Body of pancreas (tissue), 4 donors: ENCODE results near the gene MMP12. TPM values are rescaled to one million over a fixed set of nuclear protein-coding genes. Genes with fewer than 3 reads are reported as not detected.
A peak's percentile ranks its signal among the peaks of the same experiment; 100 is the strongest.
"Not testable (repeated sequence)": the region's sequence is repeated elsewhere in the genome, so short reads cannot be mapped to it uniquely, and the experiment has no call there.

Experiments
- ATAC-seq: fragments of 150-250 bp; one replicate; pipeline ENCODE4 v1.9.1; 2016
- DNase-seq, 4 donors: peaks; one replicate each; pipeline ENCODE4 v3.0.0-alpha.2; 2019
- H3K27ac ChIP-seq, 4 donors: fragments of 200-600 bp; sonication (generic); 1 replicate in 3 of 4; 2 replicates in 1 of 4; pipeline versions ENCODE4 v1.5.1 to v1.6.1; 2016 to 2019; ENCODE audit warnings: mild to moderate bottlenecking in 1 of 4, mixed read lengths in 1 of 4, moderate library complexity in 1 of 4
- H3K27me3 ChIP-seq, 2 donors: fragments of 200-600 bp; sonication (generic); one replicate each; pipeline ENCODE4 v1.6.0; 2016; ENCODE audit warnings: mild to moderate bottlenecking in 1 of 2
- H3K36me3 ChIP-seq, 2 donors: fragments of 200-600 bp; sonication (generic); replicated peaks in 1 of 2; 2 replicates each; pipeline ENCODE4 v1.5.1; 2016; ENCODE audit warnings: low read depth in 2 of 2; ENCODE audit not compliant: insufficient read depth in 1 of 2
- H3K4me1 ChIP-seq: fragments of 200-600 bp; sonication (generic); one replicate; pipeline ENCODE4 v1.6.0; 2016
- H3K4me3 ChIP-seq, 2 donors: fragments of 200-600 bp; sonication (generic); 1 replicate in 1 of 2; 2 replicates in 1 of 2; pipeline ENCODE4 v1.5.1; 2016 to 2019
- H3K9me3 ChIP-seq, 3 donors: fragments of 200-600 bp; sonication (generic); 1 replicate in 2 of 3; 2 replicates in 1 of 3; pipeline ENCODE4 v1.5.1; 2016
- POLR2A ChIP-seq, 3 donors: fragments of 450-650 bp; IDR thresholded peaks; one replicate each; pipeline ENCODE4 v1.6.1; 2016; ENCODE audit warnings: antibody characterized with exemption in 3 of 3, mild to moderate bottlenecking in 2 of 3
- WGBS, 2 donors: methylation state at CpG; one replicate each; pipeline ENCODE4 v1.1.5; 2017; 5-methylcytosine and 5-hydroxymethylcytosine counted together
- intact Hi-C: fragments of 100-400 bp; cut with DNase I; formaldehyde crosslinking; loops from one replicate; pipeline ENCODE4 v1.15.1; 2023
- total RNA-seq, 2 donors: library from RNA; depleted of rRNA; stranded (reverse); fragments of >200 nt; gene quantifications; one replicate each; pipeline ENCODE4 v1.1.0, GENCODE V29; 2016
- TF ChIP-seq, protein P1 (sequence below), 7 experiments: fragments of 450-650 bp in 4 of 7; fragments of 200-600 bp in 3 of 7; sonication (generic) in 3 of 7; IDR thresholded peaks; one replicate each; pipeline ENCODE4 v1.5.1; 2016 to 2019; ENCODE audit warnings: antibody characterized with exemption in 7 of 7

MMP12 gene
- total RNA-seq, 2 donors from 2014 or later, result not detected

DNA sequence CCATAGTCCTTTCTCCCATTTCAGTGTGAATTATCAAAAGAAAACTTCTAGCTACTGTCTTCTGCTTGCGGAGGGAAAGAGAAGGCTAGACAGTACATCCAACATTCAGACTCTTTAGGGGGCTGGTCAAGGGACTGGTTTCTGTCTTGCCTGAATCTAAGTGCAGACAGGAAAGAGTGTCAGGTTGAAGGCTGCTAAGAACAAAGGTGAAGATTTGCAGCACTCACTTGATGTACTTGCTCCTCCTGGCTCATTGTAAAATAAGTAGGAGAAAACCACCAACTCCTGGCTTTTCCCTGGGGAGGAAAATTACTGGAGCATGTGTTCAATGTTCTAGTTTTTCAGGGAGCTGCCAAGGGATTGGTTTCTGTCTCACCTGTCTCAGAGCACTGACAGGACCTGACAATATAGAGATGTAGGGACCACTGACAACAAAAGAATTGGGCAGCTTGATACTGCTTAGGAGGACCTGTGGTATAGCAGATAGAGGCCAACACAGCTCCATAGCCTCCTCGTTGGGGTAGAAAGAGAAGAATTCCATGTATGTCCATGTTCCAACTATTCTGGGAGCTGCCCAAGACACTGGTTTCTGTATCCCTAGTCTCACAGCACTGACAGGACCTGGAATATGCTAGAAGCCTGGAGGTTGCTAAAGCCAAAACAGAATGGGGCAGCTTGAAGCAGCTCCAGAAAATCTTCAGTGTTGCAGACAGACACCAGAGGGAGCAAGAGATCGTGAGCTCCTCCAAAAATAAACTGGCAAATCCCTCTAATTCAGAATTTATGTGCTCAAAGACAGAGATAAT lies 39.7 kb upstream of the MMP12 start:
- Histone ChIP-seq H3K9me3 (peaks cover 0 to 3% (median 0%) of the 10 kb centered on the region in 3 donors), H3K4me1 (no peaks in the 10 kb centered on the region), H3K4me3 (no peak overlapping the region), H3K36me3 (no peaks in the 10 kb centered on the region), H3K27me3 (no peaks in the 10 kb centered on the region), H3K27ac (no peak overlapping the region)
- intact Hi-C loops, result no loop called here
- ATAC-seq (peak; percentile 30), DNase-seq (peak; percentile 15 to 20 (median 17))
- WGBS, 2 donors, result 37 to 39% methylated on average over 3 of the region's 3 CpGs
- no peak for TF ChIP-seq POLR2A (IDR thresholded peaks at IDR 0.05)
- TF ChIP-seq, protein P1, sequence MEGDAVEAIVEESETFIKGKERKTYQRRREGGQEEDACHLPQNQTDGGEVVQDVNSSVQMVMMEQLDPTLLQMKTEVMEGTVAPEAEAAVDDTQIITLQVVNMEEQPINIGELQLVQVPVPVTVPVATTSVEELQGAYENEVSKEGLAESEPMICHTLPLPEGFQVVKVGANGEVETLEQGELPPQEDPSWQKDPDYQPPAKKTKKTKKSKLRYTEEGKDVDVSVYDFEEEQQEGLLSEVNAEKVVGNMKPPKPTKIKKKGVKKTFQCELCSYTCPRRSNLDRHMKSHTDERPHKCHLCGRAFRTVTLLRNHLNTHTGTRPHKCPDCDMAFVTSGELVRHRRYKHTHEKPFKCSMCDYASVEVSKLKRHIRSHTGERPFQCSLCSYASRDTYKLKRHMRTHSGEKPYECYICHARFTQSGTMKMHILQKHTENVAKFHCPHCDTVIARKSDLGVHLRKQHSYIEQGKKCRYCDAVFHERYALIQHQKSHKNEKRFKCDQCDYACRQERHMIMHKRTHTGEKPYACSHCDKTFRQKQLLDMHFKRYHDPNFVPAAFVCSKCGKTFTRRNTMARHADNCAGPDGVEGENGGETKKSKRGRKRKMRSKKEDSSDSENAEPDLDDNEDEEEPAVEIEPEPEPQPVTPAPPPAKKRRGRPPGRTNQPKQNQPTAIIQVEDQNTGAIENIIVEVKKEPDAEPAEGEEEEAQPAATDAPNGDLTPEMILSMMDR (IDR thresholded peaks at IDR 0.05), result peak in 6 of 7 experiments; percentile 38 to 60 (median 56)

DNA sequence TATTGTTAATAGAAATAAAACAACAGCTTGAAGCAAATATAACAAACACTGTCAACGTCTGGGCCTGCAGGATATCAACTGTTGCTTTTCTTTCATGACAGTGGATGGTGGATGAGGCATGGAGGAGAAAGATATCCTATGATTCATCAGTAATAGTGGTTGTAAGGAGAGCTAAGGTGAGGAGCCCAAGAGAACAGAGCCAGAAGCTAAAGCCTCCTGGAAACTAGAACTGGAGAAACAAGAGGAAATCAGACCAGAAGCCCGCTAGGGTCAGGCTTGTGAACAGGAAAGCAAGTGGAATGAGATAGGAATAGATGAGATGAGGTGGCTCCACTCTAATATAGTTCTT lies 37.7 kb upstream of the MMP12 start:
- DNase-seq, result no peak
- peaks cover 0 to 3% (median 0%) of the 10 kb centered on the region in 3 donors for H3K9me3 ChIP-seq
- intact Hi-C loops, result no loop called here
- H3K27ac ChIP-seq, result no peak overlapping the region
- no peaks in the 10 kb centered on the region for H3K36me3 ChIP-seq
- TF ChIP-seq POLR2A (IDR thresholded peaks at IDR 0.05), result no peak
- H3K4me1 ChIP-seq, result no peaks in the 10 kb centered on the region
- no peaks in the 10 kb centered on the region for H3K27me3 ChIP-seq
- WGBS, 2 donors, result 72% methylated on average over 2 of the region's 2 CpGs
- ATAC-seq, result no peak
- no peak overlapping the region for H3K4me3 ChIP-seq

- no peak overlapping the region for H3K27ac ChIP-seq
- H3K4me1 ChIP-seq, result no peaks in the 10 kb centered on the region
- DNase-seq, result no peak
- no peaks in the 10 kb centered on the region for H3K27me3 ChIP-seq
- no peak for ATAC-seq
- WGBS, 2 donors, result 78 to 83% methylated on average over 13 of the region's 13 CpGs
- TF ChIP-seq, protein P1 (IDR thresholded peaks at IDR 0.05), result no peak
- no peak for TF ChIP-seq POLR2A (IDR thresholded peaks at IDR 0.05)
- H3K36me3 ChIP-seq, result no peaks in the 10 kb centered on the region
- intact Hi-C loops, result no loop called here
- H3K9me3 ChIP-seq, result peaks cover 0 to 3% (median 0%) of the 10 kb centered on the region in 3 donors
- no peak overlapping the region for H3K4me3 ChIP-seq
Observed at GRCh38 chr11:102911758-102912481, 37.1 kb upstream of the MMP12 start.

DNA sequence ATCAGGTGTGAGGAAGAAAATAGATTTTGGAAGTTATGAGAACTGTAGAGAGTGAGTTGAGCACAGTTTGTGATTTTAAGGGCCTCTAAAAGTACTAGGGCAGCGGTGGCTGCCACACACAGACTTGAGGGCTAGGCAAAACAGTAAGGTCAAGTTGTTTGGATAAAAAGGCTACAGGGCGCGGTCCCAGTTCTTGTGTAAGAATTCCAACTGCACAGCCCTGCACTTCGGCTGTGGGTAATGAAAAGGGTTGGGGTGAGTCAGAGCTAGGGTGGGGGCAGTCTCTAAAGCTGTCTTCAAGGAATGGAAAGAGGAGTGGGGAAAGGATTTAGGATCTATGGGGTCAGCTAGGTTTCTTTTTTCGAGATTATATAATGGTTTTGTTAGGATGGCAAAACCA lies 31.1 kb upstream of the MMP12 start:
- 71 to 87% methylated on average over 5 of the region's 5 CpGs for WGBS, 2 donors
- DNase-seq, H3K4me1 ChIP-seq, H3K36me3 ChIP-seq, H3K27me3 ChIP-seq, H3K9me3 ChIP-seq, ATAC-seq, H3K27ac ChIP-seq, H3K4me3 ChIP-seq, intact Hi-C loops: not testable (repeated sequence)

DNA sequence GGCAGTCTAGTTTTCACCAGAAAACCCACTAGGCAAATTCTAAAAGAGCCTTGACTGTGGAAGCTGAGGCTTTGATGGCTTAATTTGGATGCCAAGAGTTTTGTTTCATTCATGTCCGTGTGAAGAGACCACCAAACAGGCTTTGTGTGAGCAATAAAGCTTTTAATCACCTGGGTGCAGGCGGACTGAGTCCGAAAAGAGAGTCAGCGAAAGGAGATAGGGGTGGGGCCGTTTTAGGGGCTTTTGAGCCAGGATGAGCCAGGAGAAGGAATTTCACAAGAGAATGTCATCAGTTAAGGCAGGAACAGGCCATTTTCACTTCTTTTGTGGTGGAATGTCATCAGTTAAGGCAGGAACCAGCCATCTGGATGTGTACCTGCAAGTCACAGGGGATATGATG lies 29.1 kb upstream of the MMP12 start:
- H3K36me3 ChIP-seq, H3K27me3 ChIP-seq, DNase-seq, H3K4me1 ChIP-seq, H3K27ac ChIP-seq, intact Hi-C loops, H3K4me3 ChIP-seq, ATAC-seq, H3K9me3 ChIP-seq: not testable (repeated sequence)
- WGBS, 2 donors, result 64% methylated on average over 5 of the region's 5 CpGs

GRCh38 chr11:102900346-102900745 lies 25.6 kb upstream of the MMP12 start:
- TF ChIP-seq, protein P1 (IDR thresholded peaks at IDR 0.05), result no peak
- TF ChIP-seq POLR2A (IDR thresholded peaks at IDR 0.05), result no peak

More at GRCh38 chr11:102900346-102900745, 25.6 kb upstream of the MMP12 start:
- Histone ChIP-seq H3K27me3 (no peaks in the 10 kb centered on the region), H3K27ac (no peak overlapping the region), H3K9me3 (no peaks in the 10 kb centered on the region), H3K4me1 (no peaks in the 10 kb centered on the region), H3K4me3 (no peak overlapping the region), H3K36me3 (no peaks in the 10 kb centered on the region)
- 69 to 81% methylated on average over 2 of the region's 2 CpGs for WGBS, 2 donors
- ATAC-seq, result no peak
- intact Hi-C loops, result no loop called here
- no peak for DNase-seq
